ENCODE data around the gene SETD6.
"Not testable (repeated sequence)": the region's sequence is repeated elsewhere in the genome, so short reads cannot be mapped to it uniquely, and the experiment has no call there.

Gene SETD6

GRCh38 chr16:58476791-58477190 is 38.5 kb upstream of the SETD6 start:
- Histone ChIP-seq H3K36me3 (ENCODE audit: control insufficient read depth, insufficient read depth, low read length) (no peaks in the 10 kb centered on the region), H3K4me3 (ENCODE audit: insufficient read depth, low read depth, low read length) (no peak overlapping the region), H3K4me1 (ENCODE audit: control insufficient read depth, insufficient read depth, low read length) (no peaks in the 10 kb centered on the region), H3K27ac (ENCODE audit: insufficient read depth, low read depth, low read length, poor library complexity, severe bottlenecking) (no peak overlapping the region), H3K9me3 (ENCODE audit: control insufficient read depth, low read length) (no peaks in the 10 kb centered on the region), H3K27me3 (ENCODE audit: control insufficient read depth, insufficient read depth, low read length, poor library complexity, severe bottlenecking) (no peaks in the 10 kb centered on the region)
- 100% methylated on average over 1 of the region's 1 CpG for WGBS, 2 experiments

- H3K27me3 ChIP-seq (ENCODE audit: control insufficient read depth, insufficient read depth, low read length, poor library complexity, severe bottlenecking): no peaks in the 10 kb centered on the region
- no peaks in the 10 kb centered on the region for H3K9me3 ChIP-seq (ENCODE audit: control insufficient read depth, low read length)
- H3K36me3 ChIP-seq (ENCODE audit: control insufficient read depth, insufficient read depth, low read length): no peaks in the 10 kb centered on the region
- no peak overlapping the region for H3K27ac ChIP-seq (ENCODE audit: insufficient read depth, low read depth, low read length, poor library complexity, severe bottlenecking)
- no peaks in the 10 kb centered on the region for H3K4me1 ChIP-seq (ENCODE audit: control insufficient read depth, insufficient read depth, low read length)
- WGBS, 2 experiments: 94 to 95% methylated on average over 2 of the region's 2 CpGs
- H3K4me3 ChIP-seq (ENCODE audit: insufficient read depth, low read depth, low read length): no peak overlapping the region
These were observed 36.9 kb upstream of the SETD6 start for GRCh38 chr16:58478427-58478826.

GRCh38 chr16:58481226-58481869 is 34.0 kb upstream of the SETD6 start:
- WGBS, 2 experiments: 95 to 96% methylated on average over 11 of the region's 11 CpGs
- no peaks in the 10 kb centered on the region for H3K4me1 ChIP-seq (ENCODE audit: control insufficient read depth, insufficient read depth, low read length)
- H3K9me3 ChIP-seq (ENCODE audit: control insufficient read depth, low read length): no peaks in the 10 kb centered on the region
- no peaks in the 10 kb centered on the region for H3K27me3 ChIP-seq (ENCODE audit: control insufficient read depth, insufficient read depth, low read length, poor library complexity, severe bottlenecking)
- no peak overlapping the region for H3K27ac ChIP-seq (ENCODE audit: insufficient read depth, low read depth, low read length, poor library complexity, severe bottlenecking)
- no peaks in the 10 kb centered on the region for H3K36me3 ChIP-seq (ENCODE audit: control insufficient read depth, insufficient read depth, low read length)
- no peak overlapping the region for H3K4me3 ChIP-seq (ENCODE audit: insufficient read depth, low read depth, low read length)

- no peaks in the 10 kb centered on the region for H3K36me3 ChIP-seq (ENCODE audit: control insufficient read depth, insufficient read depth, low read length)
- H3K27me3 ChIP-seq (ENCODE audit: control insufficient read depth, insufficient read depth, low read length, poor library complexity, severe bottlenecking): no peaks in the 10 kb centered on the region
- 78 to 81% methylated on average over 8 of the region's 8 CpGs for WGBS, 2 experiments
- no peaks in the 10 kb centered on the region for H3K4me1 ChIP-seq (ENCODE audit: control insufficient read depth, insufficient read depth, low read length)
- no peak overlapping the region for H3K27ac ChIP-seq (ENCODE audit: insufficient read depth, low read depth, low read length, poor library complexity, severe bottlenecking)
- H3K4me3 ChIP-seq (ENCODE audit: insufficient read depth, low read depth, low read length): no peak overlapping the region
- H3K9me3 ChIP-seq (ENCODE audit: control insufficient read depth, low read length): no peaks in the 10 kb centered on the region
These were observed 33.4 kb upstream of the SETD6 start for GRCh38 chr16:58481931-58482330.

DNA sequence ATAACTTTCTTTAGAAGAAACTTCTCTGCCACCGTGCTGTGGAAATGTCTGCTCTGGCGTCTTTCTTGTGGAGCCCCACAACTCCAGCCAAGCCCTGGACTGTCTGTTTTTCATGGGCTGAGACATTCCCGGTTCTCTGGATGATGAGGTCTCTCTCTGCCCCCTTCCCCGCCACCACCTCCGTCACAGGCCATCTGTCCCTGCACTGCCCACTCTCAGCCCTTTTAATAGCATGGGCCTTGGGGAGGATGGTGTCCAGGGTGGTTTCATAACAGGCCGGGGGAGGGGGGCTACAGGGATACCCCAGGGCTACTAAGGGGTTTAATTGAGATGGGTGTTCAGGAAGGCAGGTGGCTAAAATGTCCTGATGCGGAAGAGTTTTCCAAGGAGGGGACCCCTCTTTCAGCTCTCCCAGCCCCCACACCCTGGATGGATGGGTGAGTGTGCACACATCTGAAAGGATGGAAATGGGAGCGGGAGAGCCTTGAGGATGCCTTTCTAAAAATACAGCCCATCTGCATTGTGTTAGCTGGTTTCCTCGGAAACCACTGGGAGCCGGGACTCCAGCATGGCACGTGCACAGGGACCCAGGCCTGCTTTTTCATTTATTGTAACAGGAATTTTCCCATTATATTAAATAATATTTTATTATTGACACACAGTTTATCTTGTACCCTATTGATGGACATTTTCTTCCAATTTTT is 30.0 kb upstream of the SETD6 start:
- Histone ChIP-seq H3K27me3 (ENCODE audit: control insufficient read depth, insufficient read depth, low read length, poor library complexity, severe bottlenecking) (no peaks in the 10 kb centered on the region), H3K9me3 (ENCODE audit: control insufficient read depth, low read length) (no peaks in the 10 kb centered on the region), H3K27ac (ENCODE audit: insufficient read depth, low read depth, low read length, poor library complexity, severe bottlenecking) (no peak overlapping the region), H3K4me3 (ENCODE audit: insufficient read depth, low read depth, low read length) (no peak overlapping the region), H3K4me1 (ENCODE audit: control insufficient read depth, insufficient read depth, low read length) (no peaks in the 10 kb centered on the region), H3K36me3 (ENCODE audit: control insufficient read depth, insufficient read depth, low read length) (no peaks in the 10 kb centered on the region)
- 74 to 76% methylated on average over 11 of the region's 11 CpGs for WGBS, 2 experiments

DNA sequence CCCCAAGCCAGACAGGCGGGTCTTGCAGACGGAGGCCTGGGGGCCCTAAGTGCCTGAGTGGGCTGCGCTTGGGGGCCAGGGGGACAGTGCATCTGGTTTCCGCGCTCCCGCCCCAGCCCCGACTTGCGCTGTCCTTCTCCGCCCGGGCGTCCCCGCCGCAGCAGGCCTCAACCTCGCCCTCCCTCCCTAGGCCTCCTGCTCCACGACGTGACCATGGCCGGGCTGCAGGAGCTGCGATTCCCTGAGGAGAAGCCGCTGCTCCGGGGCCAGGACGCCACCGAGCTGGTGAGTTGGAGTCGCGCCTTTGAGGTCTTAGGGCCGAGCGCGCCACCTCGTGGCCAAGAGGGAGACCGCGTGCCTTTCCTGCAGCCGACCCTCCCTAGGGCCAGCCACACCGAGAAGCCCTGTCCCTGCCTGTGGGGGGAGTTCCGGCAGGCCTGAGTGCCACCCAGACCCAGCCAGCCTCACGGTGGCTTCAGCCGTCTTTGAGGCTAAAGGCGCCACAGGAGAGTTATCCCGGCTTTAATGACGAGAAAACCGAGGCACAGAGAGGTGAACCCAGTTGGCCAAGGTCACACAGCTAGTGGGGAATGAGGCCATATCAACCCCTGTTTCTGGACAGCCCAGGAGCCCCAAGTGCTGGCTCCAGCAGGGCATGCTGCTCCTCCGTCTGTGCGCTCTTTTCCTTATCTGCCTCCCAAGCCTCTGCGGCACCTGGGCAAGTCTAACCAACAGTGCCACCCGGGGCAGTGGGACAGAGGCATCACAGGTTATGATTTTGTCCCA is 27.6 kb upstream of the SETD6 start:
- H3K4me3 ChIP-seq (ENCODE audit: insufficient read depth, low read depth, low read length): no peak overlapping the region
- H3K36me3 ChIP-seq (ENCODE audit: control insufficient read depth, insufficient read depth, low read length): no peaks in the 10 kb centered on the region
- peaks cover 8% of the 10 kb centered on the region for H3K4me1 ChIP-seq (ENCODE audit: control insufficient read depth, insufficient read depth, low read length)
- no peaks in the 10 kb centered on the region for H3K9me3 ChIP-seq (ENCODE audit: control insufficient read depth, low read length)
- H3K27me3 ChIP-seq (ENCODE audit: control insufficient read depth, insufficient read depth, low read length, poor library complexity, severe bottlenecking): no peaks in the 10 kb centered on the region
- 23% methylated on average over 43 of the region's 43 CpGs for WGBS, 2 experiments
- no peak overlapping the region for H3K27ac ChIP-seq (ENCODE audit: insufficient read depth, low read depth, low read length, poor library complexity, severe bottlenecking)

GRCh38 chr16:58488531-58488930 is 26.8 kb upstream of the SETD6 start:
- no peak overlapping the region for H3K4me3 ChIP-seq (ENCODE audit: insufficient read depth, low read depth, low read length)
- 90 to 93% methylated on average over 3 of the region's 3 CpGs for WGBS, 2 experiments

GRCh38 chr16:58490065-58490464 is 25.3 kb upstream of the SETD6 start:
- no peak overlapping the region for H3K4me3 ChIP-seq (ENCODE audit: insufficient read depth, low read depth, low read length)
- no peaks in the 10 kb centered on the region for H3K9me3 ChIP-seq (ENCODE audit: control insufficient read depth, low read length)
- H3K36me3 ChIP-seq (ENCODE audit: control insufficient read depth, insufficient read depth, low read length): no peaks in the 10 kb centered on the region
- WGBS, 2 experiments: 92 to 97% methylated on average over 4 of the region's 4 CpGs
- H3K27ac ChIP-seq (ENCODE audit: insufficient read depth, low read depth, low read length, poor library complexity, severe bottlenecking): no peak overlapping the region
- H3K4me1 ChIP-seq (ENCODE audit: control insufficient read depth, insufficient read depth, low read length): peaks cover 28% of the 10 kb centered on the region
- H3K27me3 ChIP-seq (ENCODE audit: control insufficient read depth, insufficient read depth, low read length, poor library complexity, severe bottlenecking): no peaks in the 10 kb centered on the region

More at GRCh38 chr16:58488531-58488930, 26.8 kb upstream of the SETD6 start:
- Histone ChIP-seq H3K9me3 (ENCODE audit: control insufficient read depth, low read length) (no peaks in the 10 kb centered on the region), H3K36me3 (ENCODE audit: control insufficient read depth, insufficient read depth, low read length) (no peaks in the 10 kb centered on the region), H3K27ac (ENCODE audit: insufficient read depth, low read depth, low read length, poor library complexity, severe bottlenecking) (no peak overlapping the region), H3K4me1 (ENCODE audit: control insufficient read depth, insufficient read depth, low read length) (peaks cover 13% of the 10 kb centered on the region), H3K27me3 (ENCODE audit: control insufficient read depth, insufficient read depth, low read length, poor library complexity, severe bottlenecking) (no peaks in the 10 kb centered on the region)

GRCh38 chr16:58490539-58490938 is 24.8 kb upstream of the SETD6 start:
- not testable (repeated sequence) for H3K27me3 ChIP-seq (ENCODE audit: control insufficient read depth, insufficient read depth, low read length, poor library complexity, severe bottlenecking); H3K4me3 ChIP-seq (ENCODE audit: insufficient read depth, low read depth, low read length); H3K27ac ChIP-seq (ENCODE audit: insufficient read depth, low read depth, low read length, poor library complexity, severe bottlenecking); H3K9me3 ChIP-seq (ENCODE audit: control insufficient read depth, low read length); H3K36me3 ChIP-seq (ENCODE audit: control insufficient read depth, insufficient read depth, low read length)
- 89% methylated on average over 8 of the region's 8 CpGs for WGBS, 2 experiments
- peaks cover 28% of the 10 kb centered on the region for H3K4me1 ChIP-seq (ENCODE audit: control insufficient read depth, insufficient read depth, low read length)

DNA sequence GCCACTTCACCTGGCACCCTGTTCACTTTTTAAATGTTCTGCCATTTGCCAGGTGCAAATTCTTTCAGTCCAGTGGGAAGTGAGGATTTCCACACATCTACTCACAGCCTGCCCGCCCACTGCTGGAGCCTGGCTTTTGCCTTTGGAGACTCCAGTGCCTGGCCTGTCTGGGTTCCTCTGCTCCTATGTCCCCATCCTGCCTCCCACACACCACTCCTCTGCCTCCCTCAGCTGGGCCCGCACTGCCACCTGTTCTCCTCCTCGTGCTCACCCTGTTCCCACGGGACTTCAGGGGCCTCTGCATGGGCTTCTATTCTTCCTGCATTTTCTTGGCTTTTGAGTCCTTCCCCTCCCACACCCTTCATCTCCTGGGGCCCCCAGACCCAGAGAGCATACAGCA is 23.3 kb upstream of the SETD6 start:
- Histone ChIP-seq H3K27ac (ENCODE audit: insufficient read depth, low read depth, low read length, poor library complexity, severe bottlenecking) (no peak overlapping the region), H3K4me1 (ENCODE audit: control insufficient read depth, insufficient read depth, low read length) (peaks cover 42% of the 10 kb centered on the region), H3K27me3 (ENCODE audit: control insufficient read depth, insufficient read depth, low read length, poor library complexity, severe bottlenecking) (no peaks in the 10 kb centered on the region), H3K4me3 (ENCODE audit: insufficient read depth, low read depth, low read length) (no peak overlapping the region), H3K36me3 (ENCODE audit: control insufficient read depth, insufficient read depth, low read length) (no peaks in the 10 kb centered on the region), H3K9me3 (ENCODE audit: control insufficient read depth, low read length) (no peaks in the 10 kb centered on the region)
- WGBS, 2 experiments: 78 to 86% methylated on average over 4 of the region's 4 CpGs

Measured in ectodermal cell (in vitro differentiated cells).